GM12872 (cell line): ENCODE results near the gene SLC6A4.

Experiments
- CTCF ChIP-seq: IDR thresholded peaks from 3 replicates; pipeline ENCODE4 v1.5.1; 2011; ENCODE audit warnings: low read depth, mild to moderate bottlenecking, low read length, moderate library complexity; ENCODE audit not compliant: insufficient read depth

SLC6A4 gene

DNA sequence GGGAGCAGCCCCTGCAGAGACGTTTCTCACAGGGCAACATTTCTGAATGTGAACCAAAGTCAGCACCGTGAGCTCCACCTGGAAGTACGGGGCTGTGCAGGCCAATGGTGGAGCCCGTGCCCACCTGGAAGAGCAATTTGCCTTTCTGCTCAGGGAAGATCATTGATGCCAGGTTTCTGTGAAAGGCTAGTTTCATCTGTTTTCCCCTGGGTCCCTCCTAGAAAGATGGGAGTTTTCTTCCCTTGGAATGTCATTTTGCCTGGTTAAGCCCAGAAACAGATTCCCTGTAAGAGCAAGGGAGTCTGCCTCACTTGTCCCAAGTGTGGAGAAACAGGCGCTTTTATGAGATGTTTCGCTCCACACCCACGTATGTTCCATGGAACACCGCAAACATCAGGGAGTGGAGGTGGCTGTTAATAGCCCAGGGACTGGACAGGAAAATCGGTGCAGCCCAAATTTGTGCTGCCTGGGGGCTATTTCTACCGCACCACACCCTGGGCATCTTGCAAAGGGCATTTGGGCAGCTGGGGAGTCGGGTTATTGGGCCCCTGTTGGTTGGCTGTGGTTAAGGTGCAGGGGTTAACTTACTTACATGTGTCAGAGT lies 2.6 kb downstream of the SLC6A4 start:
- TF ChIP-seq CTCF = no peak

DNA sequence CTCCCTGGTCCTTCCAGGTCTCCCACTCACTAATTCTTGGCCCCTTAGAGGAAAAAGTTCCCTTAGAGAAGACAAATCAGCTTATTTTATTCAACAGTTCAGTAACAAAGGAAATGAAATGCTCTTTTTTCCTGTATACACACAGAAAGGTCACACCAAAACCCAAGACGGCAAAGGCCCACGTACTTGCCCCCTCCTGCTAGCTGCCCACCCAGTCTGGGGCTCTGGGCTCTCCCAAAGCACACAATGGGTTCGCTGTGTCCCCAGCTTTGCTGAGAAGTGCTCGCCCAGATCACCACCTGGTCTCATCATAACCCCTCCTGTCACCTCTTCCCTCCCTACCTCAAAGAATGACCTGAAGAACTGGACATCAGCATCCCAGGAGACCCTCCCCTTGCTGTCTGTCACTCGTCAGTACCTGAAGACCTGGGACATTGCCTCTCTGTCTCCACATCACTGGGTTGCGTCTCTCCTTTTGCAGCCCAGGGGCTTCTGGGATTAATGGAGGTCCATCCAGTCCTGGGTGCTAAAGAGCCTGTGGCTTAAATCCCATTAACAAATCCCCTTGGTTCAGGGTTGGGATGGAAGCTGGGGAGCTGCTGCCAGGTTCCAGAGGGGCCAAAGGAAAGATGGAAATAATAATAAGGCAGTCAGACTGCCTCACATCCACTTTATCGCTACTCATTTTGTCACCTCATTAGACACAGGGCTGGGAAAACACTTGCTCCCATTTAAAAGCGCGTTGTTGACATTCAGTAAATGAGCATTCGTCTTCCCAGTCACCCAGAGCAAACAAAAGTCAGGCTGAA lies 3.3 kb downstream of the SLC6A4 start:
- TF ChIP-seq CTCF = no peak

DNA sequence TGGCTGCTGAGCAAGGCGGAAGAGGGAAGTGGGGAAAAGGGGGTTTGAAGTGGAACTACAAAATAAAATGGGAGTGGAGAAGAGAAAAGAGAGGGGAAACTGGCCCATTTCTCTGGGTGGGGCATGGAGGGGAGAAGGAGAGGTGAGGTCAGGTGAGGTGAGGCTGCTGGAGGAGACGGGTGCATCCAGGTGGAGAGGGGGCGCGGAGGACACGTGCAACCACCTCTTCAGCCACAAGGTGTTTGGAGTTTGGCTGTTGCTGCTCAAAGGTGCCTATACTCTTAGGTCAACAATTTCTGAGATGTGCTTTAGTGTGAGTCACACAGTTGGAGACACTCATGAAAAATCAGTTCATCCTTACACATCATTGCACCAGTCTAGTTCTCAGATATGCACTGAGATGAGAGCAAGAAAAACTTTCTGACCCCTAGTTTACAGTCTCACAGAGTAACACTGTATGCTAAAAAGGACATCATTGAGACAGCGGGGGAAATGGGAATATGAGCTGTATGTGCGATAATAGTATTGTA lies 4.8 kb downstream of the SLC6A4 start:
- no peak for TF ChIP-seq CTCF

GRCh38 chr17:30229012-30229411 lies 6.5 kb downstream of the SLC6A4 start:
- no peak for TF ChIP-seq CTCF

DNA sequence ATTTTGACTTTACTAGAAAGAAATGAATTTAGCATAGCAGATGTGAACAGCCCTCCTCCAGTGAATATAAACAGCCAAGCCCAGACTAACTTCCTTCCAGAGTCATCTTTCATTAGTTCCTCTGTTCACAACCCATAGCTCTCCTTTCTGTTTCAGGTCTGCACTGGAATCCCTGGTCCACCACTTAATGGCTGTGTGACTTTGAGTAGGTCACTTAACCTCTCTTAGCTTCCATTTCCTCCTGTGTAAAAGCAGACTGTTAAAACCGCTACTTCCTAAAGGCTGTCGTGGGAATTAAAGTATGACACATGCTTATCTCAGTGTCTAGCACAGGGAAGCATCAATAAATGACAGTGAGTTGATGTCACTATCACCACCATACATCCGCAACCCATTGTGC lies 7.5 kb downstream of the SLC6A4 start:
- TF ChIP-seq CTCF = no peak

GRCh38 chr17:30226878-30227277 lies 8.6 kb downstream of the SLC6A4 start:
- TF ChIP-seq CTCF = no peak

- no peak for TF ChIP-seq CTCF
These were observed 9.5 kb downstream of the SLC6A4 start for GRCh38 chr17:30225919-30226553.
